GM12878 (cell line): ENCODE data around the gene RDH16. TPM values are rescaled to one million over a fixed set of nuclear protein-coding genes. Genes with fewer than 3 reads are reported as not detected.

Experiments used
- BRCA1 ChIP-seq: IDR thresholded peaks from 2 replicates; pipeline ENCODE4 v1.6.1; 2011; ENCODE audit warnings: low read depth, low read length, improper control_type of control experiment
- CBX3 ChIP-seq: fragments of 200-600 bp; sonication (generic); IDR thresholded peaks from 2 replicates; pipeline ENCODE4 v1.6.1; 2016; ENCODE audit warnings: low read depth, borderline replicate concordance
- ESRRA ChIP-seq: IDR thresholded peaks from 2 replicates; pipeline ENCODE4 v1.6.1; 2012; ENCODE audit warnings: mild to moderate bottlenecking, low read length, improper control_type of control experiment
- HCFC1 ChIP-seq: fragments of 150-350 bp; IDR thresholded peaks from 2 replicates; pipeline ENCODE4 v1.6.1; 2014; ENCODE audit warnings: low read length
- HDAC6 ChIP-seq: fragments of 200-600 bp; sonication (generic); IDR thresholded peaks from one replicate; pipeline ENCODE4 v1.8.0; 2017; ENCODE audit warnings: antibody characterized with exemption; ENCODE audit not compliant: unreplicated experiment
- LARP7 ChIP-seq: fragments of 450-650 bp; IDR thresholded peaks from 2 replicates; pipeline ENCODE4 v1.6.1; 2017; ENCODE audit warnings: mild to moderate bottlenecking
- MEF2B ChIP-seq: fragments of 450-650 bp; IDR thresholded peaks from 2 replicates; pipeline ENCODE4 v1.6.1; 2018; ENCODE audit warnings: mild to moderate bottlenecking, moderate library complexity; ENCODE audit not compliant: partially characterized antibody, poor library complexity, severe bottlenecking
- NR2C1 ChIP-seq: fragments of 450-650 bp; IDR thresholded peaks from 2 replicates; pipeline ENCODE4 v1.6.1; 2017; ENCODE audit warnings: antibody characterized with exemption, mild to moderate bottlenecking, moderate library complexity
- PAX5 ChIP-seq: IDR thresholded peaks from 2 replicates; pipeline ENCODE4 v1.6.1; 2011; ENCODE audit warnings: low read depth, low read length, borderline replicate concordance
- POU2F2 ChIP-seq: IDR thresholded peaks from 3 replicates; pipeline ENCODE4 v1.6.1; 2011; ENCODE audit warnings: low read depth, mild to moderate bottlenecking, low read length, borderline replicate concordance
- RELA ChIP-seq: fragments of 450-650 bp; IDR thresholded peaks from 2 replicates; pipeline ENCODE4 v1.8.0; 2014; ENCODE audit warnings: borderline replicate concordance; ENCODE audit not compliant: partially characterized antibody
- STAT1 ChIP-seq: fragments of 450-650 bp; conservative IDR thresholded peaks from 2 replicates; pipeline ENCODE4 v1.6.1; 2014; ENCODE audit warnings: antibody characterized with exemption, mild to moderate bottlenecking
- TARDBP ChIP-seq: IDR thresholded peaks from 2 replicates; pipeline ENCODE4 v1.6.1; 2016; ENCODE audit warnings: borderline replicate concordance
- ZBED1 ChIP-seq: IDR thresholded peaks from 2 replicates; pipeline ENCODE4 v1.6.1; 2016; ENCODE audit warnings: borderline replicate concordance
- ZNF24 ChIP-seq: fragments of 450-650 bp; IDR thresholded peaks from 2 replicates; pipeline ENCODE4 v1.6.1; 2017; ENCODE audit warnings: antibody characterized with exemption, mild to moderate bottlenecking
- ZNF274 ChIP-seq: IDR thresholded peaks from one replicate; pipeline ENCODE4 v1.8.0; 2011; ENCODE audit not compliant: insufficient read length, insufficient read depth
- ZZZ3 ChIP-seq: IDR thresholded peaks from 2 replicates; pipeline ENCODE4 v1.6.1; 2011; ENCODE audit warnings: low read depth; ENCODE audit not compliant: control insufficient read depth, insufficient read length
- polyA plus RNA-seq, 11 experiments: library from polyadenylated mRNA; depleted of rRNA in 4 of 11; unstranded in 6 of 11; stranded (reverse) in 5 of 11; fragments of >200 nt; fragmentation: Nextera tagmentation in 4 of 11; fragmentation: Illumina TruSeq in 1 of 11; extraction: Ambion mirVana in 4 of 11; extraction: Trizol in 1 of 11; gene quantifications; 1 replicate in 1 of 11; 2 replicates in 10 of 11; pipeline versions ENCODE4 v1.2.1 to v1.2.3, GENCODE V29; 2011 to 2016; ENCODE audit warnings: inconsistent platforms in 2 of 11, missing spikeins in 2 of 11, low read depth in 1 of 11
- total RNA-seq, 4 experiments: library from RNA; depleted of rRNA in 3 of 4; stranded (reverse); fragments of >200 nt in 3 of 4; fragmentation: Illumina TruSeq in 1 of 4; extraction: Trizol in 1 of 4; gene quantifications; 2 replicates each; pipeline versions ENCODE4 v1.2.1 to v1.2.3, GENCODE V29; 2013 to 2021
- TF ChIP-seq, protein P1 (sequence below): fragments of 450-650 bp; IDR thresholded peaks from 2 replicates; pipeline ENCODE4 v1.6.1; 2016; ENCODE audit warnings: mild to moderate bottlenecking
- TF ChIP-seq, protein P2 (sequence below): fragments of 450-650 bp; formaldehyde crosslinking; IDR thresholded peaks from 2 replicates; pipeline ENCODE4 v1.5.0; 2022; ENCODE audit warnings: mild to moderate bottlenecking, missing genetic modification characterization
- TF ChIP-seq, protein P3 (sequence below): fragments of 450-650 bp; IDR thresholded peaks from 2 replicates; pipeline ENCODE4 v1.6.1; 2017; ENCODE audit warnings: antibody characterized with exemption, mild to moderate bottlenecking, moderate library complexity
- TF ChIP-seq, protein P4 (sequence below): IDR thresholded peaks from 2 replicates; pipeline ENCODE4 v1.6.1; 2011; ENCODE audit warnings: borderline replicate concordance, low read depth, mild to moderate bottlenecking, moderate library complexity, mixed read lengths, low read length; ENCODE audit not compliant: insufficient read depth; ENCODE audit errors: extremely low read length

RDH16 gene
- total and polyA plus RNA-seq, 10 of the 15 experiments (the other 5 are each of a cell fraction or from before 2014, with no cell fraction given): 0.04 to 0.31 (median 0.06) TPM

DNA sequence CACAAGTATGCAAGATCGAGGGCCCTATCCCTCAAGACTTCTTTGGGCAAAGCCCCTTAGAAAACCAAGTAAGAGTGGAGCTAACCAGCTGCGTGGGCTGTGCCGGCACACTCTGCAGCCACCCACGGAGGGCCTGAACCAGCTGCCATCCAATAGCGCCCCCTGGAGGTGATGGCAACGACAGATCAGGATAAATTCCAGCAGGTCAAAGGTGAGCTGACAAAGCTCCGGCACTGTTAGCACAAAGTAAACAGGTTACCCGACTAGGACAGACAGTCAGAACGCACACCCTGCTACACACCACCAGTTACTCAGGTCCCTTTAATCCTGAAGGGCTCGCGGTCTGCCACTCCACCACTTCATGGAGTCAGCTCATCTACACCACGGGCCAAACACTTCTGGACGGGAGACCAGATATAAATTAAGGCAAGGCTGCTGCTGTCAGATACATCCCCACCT lies 44.1 kb upstream of the RDH16 start (continued):
- TF ChIP-seq, protein P1, sequence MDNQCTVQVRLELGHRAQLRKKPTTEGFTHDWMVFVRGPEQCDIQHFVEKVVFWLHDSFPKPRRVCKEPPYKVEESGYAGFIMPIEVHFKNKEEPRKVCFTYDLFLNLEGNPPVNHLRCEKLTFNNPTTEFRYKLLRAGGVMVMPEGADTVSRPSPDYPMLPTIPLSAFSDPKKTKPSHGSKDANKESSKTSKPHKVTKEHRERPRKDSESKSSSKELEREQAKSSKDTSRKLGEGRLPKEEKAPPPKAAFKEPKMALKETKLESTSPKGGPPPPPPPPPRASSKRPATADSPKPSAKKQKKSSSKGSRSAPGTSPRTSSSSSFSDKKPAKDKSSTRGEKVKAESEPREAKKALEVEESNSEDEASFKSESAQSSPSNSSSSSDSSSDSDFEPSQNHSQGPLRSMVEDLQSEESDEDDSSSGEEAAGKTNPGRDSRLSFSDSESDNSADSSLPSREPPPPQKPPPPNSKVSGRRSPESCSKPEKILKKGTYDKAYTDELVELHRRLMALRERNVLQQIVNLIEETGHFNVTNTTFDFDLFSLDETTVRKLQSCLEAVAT: no peak
- TF ChIP-seq ZNF24 (no peak), ZNF274 (no peak), HCFC1 (no peak), PAX5 (no peak), HDAC6 (no peak), POU2F2 (0 out of 3 replicates have a peak, but pooled peaks have one; percentile 11), LARP7 (0 out of 2 replicates have a peak, but pooled peaks have one; percentile 17), TARDBP (no peak), STAT1 (no peak), RELA (no peak), ZZZ3 (no peak), CBX3 (no peak), ZBED1 (no peak), BRCA1 (no peak), NR2C1 (peak; percentile 76), MEF2B (no peak), ESRRA (no peak)
- TF ChIP-seq, protein P2, sequence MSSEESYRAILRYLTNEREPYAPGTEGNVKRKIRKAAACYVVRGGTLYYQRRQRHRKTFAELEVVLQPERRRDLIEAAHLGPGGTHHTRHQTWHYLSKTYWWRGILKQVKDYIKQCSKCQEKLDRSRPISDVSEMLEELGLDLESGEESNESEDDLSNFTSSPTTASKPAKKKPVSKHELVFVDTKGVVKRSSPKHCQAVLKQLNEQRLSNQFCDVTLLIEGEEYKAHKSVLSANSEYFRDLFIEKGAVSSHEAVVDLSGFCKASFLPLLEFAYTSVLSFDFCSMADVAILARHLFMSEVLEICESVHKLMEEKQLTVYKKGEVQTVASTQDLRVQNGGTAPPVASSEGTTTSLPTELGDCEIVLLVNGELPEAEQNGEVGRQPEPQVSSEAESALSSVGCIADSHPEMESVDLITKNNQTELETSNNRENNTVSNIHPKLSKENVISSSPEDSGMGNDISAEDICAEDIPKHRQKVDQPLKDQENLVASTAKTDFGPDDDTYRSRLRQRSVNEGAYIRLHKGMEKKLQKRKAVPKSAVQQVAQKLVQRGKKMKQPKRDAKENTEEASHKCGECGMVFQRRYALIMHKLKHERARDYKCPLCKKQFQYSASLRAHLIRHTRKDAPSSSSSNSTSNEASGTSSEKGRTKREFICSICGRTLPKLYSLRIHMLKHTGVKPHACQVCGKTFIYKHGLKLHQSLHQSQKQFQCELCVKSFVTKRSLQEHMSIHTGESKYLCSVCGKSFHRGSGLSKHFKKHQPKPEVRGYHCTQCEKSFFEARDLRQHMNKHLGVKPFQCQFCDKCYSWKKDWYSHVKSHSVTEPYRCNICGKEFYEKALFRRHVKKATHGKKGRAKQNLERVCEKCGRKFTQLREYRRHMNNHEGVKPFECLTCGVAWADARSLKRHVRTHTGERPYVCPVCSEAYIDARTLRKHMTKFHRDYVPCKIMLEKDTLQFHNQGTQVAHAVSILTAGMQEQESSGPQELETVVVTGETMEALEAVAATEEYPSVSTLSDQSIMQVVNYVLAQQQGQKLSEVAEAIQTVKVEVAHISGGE (CRISPR knock-in tag): no peak
- TF ChIP-seq, protein P3, sequence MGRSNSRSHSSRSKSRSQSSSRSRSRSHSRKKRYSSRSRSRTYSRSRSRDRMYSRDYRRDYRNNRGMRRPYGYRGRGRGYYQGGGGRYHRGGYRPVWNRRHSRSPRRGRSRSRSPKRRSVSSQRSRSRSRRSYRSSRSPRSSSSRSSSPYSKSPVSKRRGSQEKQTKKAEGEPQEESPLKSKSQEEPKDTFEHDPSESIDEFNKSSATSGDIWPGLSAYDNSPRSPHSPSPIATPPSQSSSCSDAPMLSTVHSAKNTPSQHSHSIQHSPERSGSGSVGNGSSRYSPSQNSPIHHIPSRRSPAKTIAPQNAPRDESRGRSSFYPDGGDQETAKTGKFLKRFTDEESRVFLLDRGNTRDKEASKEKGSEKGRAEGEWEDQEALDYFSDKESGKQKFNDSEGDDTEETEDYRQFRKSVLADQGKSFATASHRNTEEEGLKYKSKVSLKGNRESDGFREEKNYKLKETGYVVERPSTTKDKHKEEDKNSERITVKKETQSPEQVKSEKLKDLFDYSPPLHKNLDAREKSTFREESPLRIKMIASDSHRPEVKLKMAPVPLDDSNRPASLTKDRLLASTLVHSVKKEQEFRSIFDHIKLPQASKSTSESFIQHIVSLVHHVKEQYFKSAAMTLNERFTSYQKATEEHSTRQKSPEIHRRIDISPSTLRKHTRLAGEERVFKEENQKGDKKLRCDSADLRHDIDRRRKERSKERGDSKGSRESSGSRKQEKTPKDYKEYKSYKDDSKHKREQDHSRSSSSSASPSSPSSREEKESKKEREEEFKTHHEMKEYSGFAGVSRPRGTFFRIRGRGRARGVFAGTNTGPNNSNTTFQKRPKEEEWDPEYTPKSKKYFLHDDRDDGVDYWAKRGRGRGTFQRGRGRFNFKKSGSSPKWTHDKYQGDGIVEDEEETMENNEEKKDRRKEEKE: no peak
- TF ChIP-seq, protein P4, sequence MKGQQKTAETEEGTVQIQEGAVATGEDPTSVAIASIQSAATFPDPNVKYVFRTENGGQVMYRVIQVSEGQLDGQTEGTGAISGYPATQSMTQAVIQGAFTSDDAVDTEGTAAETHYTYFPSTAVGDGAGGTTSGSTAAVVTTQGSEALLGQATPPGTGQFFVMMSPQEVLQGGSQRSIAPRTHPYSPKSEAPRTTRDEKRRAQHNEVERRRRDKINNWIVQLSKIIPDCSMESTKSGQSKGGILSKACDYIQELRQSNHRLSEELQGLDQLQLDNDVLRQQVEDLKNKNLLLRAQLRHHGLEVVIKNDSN: no peak
